HG03457 (cell line): Measurements from ENCODE around the gene HNRNPA0.
A peak's percentile ranks its signal among the peaks of the same experiment; 100 is the strongest.

ENCODE experiments used
- ATAC-seq: cut with Tn5 transposase; IDR thresholded peaks from one replicate; pipeline ENCODE4 v1.9.1; 2021; ENCODE audit warnings: moderate number of reproducible peaks; ENCODE audit not compliant: unreplicated experiment

HNRNPA0 gene

DNA sequence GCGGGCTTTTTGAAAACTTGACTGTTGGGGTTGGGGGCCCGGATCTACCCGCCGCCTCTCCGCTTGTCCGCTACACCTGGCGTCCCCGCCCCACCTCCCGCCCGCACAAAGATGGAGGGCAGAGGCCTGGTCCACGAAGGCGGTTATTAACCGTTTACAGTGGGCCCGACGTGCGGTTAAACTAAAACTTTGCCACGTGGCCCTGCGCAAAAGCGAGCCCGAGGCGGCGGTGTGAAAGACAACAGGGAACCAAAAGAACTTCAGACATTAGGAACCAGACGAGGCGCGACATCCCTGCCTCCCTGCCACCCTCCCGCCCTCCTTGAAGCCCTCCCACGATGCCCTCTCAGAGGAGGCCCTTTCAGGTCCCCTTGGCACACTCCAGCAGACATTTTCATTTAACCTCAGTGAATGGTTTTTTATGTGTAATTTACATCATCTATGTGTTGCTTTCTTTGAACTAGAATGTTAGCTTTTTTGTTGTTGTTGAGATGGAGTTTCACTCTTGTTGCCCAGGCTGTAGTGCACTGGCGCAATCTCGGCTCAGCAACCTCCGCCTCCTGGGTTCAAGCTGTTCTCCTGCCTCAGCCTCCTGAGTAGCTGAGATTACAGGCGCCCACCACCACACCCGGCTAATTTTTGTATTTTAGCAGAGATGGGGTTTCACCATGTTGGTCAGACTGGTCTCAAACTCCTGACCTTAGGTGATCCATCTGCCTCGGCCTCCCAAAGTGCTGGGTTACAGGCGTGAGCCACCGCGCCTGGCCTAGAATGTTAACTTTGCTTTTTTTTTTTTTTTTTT is 999 bp upstream of the HNRNPA0 start:
- no peak for ATAC-seq

- ATAC-seq = peak; percentile 7
These were observed 424 bp downstream of the HNRNPA0 start for GRCh38 chr5:137753691-137754187.

GRCh38 chr5:137752905-137753690 is 1.1 kb downstream of the HNRNPA0 start:
- no peak for ATAC-seq

- ATAC-seq = no peak
These were observed 2.2 kb downstream of the HNRNPA0 start for GRCh38 chr5:137751869-137752491.

DNA sequence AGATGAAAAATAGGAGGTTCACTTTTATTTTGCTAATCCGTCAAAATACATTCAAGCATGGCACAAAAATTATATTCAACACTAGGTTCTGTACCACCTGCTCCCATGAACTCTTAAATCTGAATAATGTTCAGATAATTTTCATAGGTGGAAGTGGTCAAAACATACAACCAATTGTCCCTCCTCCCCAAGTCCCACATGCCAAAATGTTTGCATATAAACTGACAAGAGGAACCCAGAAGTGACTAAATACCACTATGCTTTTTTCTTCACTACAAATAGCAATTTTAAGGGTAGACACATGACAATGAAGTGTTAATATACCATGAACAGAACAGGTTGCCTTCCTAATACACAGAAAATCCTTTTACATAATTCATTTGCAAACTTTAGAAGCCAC is 3.7 kb downstream of the HNRNPA0 start:
- no peak for ATAC-seq

- ATAC-seq = no peak
These were observed 6.3 kb downstream of the HNRNPA0 start for GRCh38 chr5:137747848-137748247.

DNA sequence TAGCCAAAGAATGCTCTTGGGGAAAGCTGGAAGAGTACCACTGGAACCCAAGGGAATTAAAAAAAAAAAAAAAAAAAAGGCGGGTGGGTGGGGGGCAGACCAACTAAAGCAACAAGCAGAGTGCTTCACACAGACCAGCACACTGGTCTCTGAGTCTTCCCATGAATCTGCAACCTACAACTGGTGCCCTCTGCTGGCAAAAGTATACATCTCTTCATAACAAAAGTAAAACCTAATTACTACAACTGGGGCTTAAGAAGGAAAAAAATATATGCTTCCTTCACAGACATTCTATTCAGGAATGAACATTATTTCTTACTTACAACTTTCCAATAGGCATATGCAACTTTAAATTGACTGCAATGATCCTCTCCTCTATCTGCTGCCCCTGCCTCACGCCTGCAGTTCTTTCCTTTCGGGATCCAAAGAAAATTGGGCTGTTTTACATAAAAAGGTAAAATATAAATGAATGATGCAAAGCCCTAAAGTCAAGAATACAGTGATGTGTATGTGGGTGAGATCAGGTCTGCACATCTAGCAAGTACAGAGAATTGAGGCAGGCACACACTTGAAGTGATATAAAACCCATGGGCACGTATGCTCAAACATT is 11.0 kb downstream of the HNRNPA0 start:
- no peak for ATAC-seq

- ATAC-seq = no peak
These were observed 12.4 kb downstream of the HNRNPA0 start for GRCh38 chr5:137741718-137742117.

- no peak for ATAC-seq
These were observed 14.4 kb downstream of the HNRNPA0 start for GRCh38 chr5:137739737-137740136.

DNA sequence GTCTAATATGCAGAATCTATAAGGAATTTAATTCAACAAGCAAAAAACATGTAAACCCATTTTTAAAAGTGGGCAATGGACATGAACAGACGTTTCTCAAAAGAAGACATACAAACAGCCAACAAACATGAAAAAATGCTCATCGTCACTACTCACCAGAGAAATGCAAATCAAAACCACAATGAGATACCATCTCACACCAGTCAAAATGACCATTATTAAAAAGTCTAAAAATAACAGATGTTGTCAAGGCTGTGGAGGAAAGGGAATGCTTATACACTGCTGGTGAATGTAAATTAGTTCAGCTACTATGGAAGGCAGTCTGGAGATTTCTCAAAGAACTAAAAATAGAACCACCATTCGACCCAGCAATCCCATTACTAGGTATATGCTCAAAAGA is 15.2 kb downstream of the HNRNPA0 start:
- no peak for ATAC-seq

- no peak for ATAC-seq
These were observed 16.6 kb downstream of the HNRNPA0 start for GRCh38 chr5:137737349-137738131.

DNA sequence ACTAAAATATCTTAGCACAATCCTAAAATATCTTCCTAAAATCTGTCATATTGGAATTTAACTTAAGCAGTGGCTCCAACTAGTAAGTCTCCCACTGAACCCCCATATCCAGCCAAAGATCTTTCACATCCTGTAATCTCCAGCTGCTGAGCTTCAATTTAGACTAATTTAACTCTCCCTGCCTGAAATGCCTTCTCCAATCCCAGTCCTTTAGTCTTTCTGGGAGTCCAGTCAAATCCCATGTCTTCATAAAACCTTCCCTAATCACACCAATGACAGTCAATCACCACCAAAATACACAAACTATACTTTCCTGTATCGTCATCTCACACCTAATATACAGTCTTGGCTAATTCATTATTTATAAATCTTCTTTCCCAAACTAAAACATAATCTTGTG is 17.7 kb downstream of the HNRNPA0 start:
- no peak for ATAC-seq

GRCh38 chr5:137735555-137736284 is 18.4 kb downstream of the HNRNPA0 start, which contains the start of gene KLHL3:
Gene KLHL3, minus strand, starts transcription at chr5:137736089. Its CDS starts 443 bp downstream, at chr5:137735646.
- no peak for ATAC-seq

DNA sequence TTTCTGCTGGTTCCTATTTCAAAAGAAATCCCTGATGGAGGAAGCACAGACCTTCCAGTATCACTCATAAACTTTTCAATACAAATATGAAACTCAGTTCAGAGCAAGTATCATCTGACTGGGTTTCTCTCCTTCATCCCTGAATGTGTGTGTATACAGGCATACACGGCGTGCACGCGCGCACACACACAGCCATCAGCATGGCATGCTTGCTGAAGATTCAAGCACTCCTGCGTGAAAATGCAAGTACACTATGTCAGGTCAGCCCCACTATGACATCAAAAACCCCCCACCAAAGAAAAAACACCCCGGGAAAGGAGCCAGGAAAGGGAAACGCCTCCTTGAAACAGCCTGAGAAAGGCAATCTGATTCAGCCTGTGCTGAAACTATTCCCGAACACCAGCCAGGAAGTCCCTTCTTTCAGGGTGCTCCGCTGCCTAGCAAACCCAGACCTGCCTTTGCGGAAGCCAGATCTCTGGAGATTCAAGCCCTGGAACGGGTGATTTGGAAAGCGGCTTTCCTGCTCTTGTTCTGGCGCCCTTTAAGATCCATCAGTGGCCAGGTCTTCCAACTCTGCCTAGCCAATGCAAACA is 19.1 kb downstream of the HNRNPA0 start:
- ATAC-seq = no peak

DNA sequence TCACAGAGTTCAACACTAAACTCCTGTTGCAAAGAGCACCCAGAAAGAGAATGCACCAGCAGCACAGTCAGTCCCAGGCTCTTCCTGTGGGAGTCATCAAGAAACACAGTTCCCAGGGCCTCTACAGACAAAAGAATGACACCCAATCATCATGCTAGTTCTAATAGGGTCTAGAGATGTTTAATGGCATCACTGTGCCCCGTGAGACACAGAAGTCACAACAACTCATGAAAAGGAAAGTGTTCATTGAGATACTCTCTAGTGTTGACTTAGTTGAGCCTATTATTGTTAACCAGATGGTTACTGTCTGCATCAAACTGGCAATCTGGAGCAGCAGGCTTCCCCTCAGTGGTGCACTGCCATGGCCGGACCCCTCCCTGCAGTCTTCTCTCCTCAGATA is 19.8 kb downstream of the HNRNPA0 start:
- no peak for ATAC-seq

DNA sequence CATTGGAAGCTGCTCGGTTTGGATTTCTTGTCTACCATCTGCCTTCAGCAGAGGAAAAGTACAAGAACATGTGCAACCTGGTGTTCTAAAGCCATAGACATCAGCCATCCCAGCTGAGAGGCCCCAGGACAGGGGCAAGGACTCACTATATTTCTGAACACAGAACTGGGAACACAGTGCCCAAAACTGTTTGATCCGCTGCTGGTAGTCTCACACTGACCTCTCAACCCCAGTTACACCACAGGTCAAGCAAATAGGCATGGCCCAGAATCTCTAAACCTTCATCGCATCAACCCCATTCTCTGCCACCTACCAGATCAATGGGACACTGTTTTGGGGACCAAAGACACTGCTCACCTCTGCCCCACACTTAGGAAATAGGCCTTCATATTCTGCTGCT is 20.2 kb downstream of the HNRNPA0 start:
- no peak for ATAC-seq

DNA sequence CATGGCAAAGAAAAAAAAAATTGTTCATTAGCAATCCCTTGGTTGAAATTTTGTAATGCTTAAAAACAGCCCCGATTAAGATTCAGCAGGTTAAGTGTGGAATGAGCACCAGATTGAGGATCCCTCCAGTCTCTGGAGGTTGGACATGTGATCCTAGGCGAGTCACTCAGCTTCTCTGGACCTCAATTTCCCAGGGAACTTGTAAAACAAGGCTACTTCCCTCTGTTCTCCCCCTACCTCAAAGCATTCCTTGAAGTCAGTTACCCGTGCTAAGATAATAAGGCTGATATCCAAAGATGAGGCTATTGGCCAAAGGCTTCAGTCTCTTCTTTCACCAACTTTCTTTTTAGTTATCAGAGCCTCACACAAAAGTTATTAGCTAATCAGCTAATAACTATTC is 21.2 kb downstream of the HNRNPA0 start:
- ATAC-seq = no peak

- ATAC-seq = no peak
These were observed 23.0 kb downstream of the HNRNPA0 start for GRCh38 chr5:137731176-137731575.

DNA sequence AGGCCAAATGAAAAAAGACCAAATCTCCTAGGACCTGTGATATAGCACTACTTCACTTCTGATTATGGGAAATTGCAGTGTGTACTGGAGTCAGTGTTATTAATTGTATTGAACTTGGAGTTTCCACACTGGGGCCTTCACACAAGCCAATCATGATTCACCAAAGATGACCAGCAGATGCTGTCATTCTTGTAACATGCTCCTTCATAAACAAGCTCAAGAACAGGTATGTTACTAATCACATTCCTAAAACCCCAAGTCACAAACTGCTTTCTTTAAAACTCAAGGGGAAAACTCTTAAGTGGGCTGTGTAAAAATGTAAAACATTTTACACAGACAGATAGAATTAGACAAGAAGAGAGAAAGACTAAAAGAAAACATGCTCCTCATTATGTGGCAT is 23.8 kb downstream of the HNRNPA0 start:
- ATAC-seq = no peak
